AG04449 (cell line): Measurements from ENCODE around the gene DDOST.

Experiments
- CTCF ChIA-PET: fragments of 350-600 bp; formaldehyde crosslinking; extraction: SDS; loops from one replicate; lab custom pipeline; 2021; ENCODE audit warnings: antibody characterized with exemption; lab: Yijun Ruan, JAX
- POLR2A ChIA-PET: fragments of 400-600, 350-600 bp; formaldehyde crosslinking; extraction: SDS; loops from one replicate; lab custom pipeline; 2020; ENCODE audit warnings: antibody characterized with exemption, inconsistent platforms; lab: Yijun Ruan, JAX
- DNase-seq: peaks from one replicate; pipeline ENCODE4 v3.0.0-alpha.2; 2010; ENCODE audit warnings: low read depth, low spot score
- H3K4me3 ChIP-seq: 2 replicates; pipeline ENCODE4 v1.5.1; 2011; ENCODE audit warnings: low read depth, mild to moderate bottlenecking, control low read depth, low read length
- TF ChIP-seq, protein P1 (sequence below): IDR thresholded peaks from one replicate; pipeline ENCODE4 v1.5.1; 2011; ENCODE audit warnings: mild to moderate bottlenecking, moderate library complexity, low read length, control low read depth, inconsistent platforms; ENCODE audit not compliant: insufficient read depth; ENCODE audit errors: missing control alignments

Gene DDOST

DNA sequence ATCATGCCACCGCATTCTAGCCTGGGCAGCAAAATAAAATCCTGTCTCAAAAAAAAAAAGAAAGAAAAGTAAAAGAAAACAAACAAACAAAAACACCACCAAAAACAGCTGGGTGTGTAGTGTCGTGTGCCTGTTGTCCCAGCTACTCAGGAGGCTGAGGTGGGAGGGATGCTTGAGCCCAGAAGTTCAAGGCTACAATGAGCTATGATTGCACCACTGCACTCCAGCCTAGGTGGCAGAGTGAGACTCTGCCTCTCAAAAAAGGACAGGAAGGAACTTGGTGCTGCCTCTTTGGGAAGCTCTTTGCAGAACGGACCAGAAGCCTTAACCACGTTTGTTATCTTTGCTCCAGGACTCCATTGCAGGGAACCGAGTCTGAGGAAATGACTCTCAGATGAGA is 45.7 kb upstream of the DDOST start:
- no peak overlapping the region for H3K4me3 ChIP-seq
- CTCF ChIA-PET = interaction anchor here (0.6 to 4.8 kb wide), 3 partner anchors 9 to 27 kb away, joined by 3 to 41 read pairs (median 7); no protein-coding TSS in a partner anchor
- TF ChIP-seq, protein P1, sequence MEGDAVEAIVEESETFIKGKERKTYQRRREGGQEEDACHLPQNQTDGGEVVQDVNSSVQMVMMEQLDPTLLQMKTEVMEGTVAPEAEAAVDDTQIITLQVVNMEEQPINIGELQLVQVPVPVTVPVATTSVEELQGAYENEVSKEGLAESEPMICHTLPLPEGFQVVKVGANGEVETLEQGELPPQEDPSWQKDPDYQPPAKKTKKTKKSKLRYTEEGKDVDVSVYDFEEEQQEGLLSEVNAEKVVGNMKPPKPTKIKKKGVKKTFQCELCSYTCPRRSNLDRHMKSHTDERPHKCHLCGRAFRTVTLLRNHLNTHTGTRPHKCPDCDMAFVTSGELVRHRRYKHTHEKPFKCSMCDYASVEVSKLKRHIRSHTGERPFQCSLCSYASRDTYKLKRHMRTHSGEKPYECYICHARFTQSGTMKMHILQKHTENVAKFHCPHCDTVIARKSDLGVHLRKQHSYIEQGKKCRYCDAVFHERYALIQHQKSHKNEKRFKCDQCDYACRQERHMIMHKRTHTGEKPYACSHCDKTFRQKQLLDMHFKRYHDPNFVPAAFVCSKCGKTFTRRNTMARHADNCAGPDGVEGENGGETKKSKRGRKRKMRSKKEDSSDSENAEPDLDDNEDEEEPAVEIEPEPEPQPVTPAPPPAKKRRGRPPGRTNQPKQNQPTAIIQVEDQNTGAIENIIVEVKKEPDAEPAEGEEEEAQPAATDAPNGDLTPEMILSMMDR = no peak
- DNase-seq = no peak
- POLR2A ChIA-PET = no interaction called here

GRCh38 chr1:20705203-20705755 is 44.1 kb upstream of the DDOST start:
- TF ChIP-seq, protein P1 = no peak
- POLR2A ChIA-PET = interaction anchor here (0.5 kb wide), 1 partner anchor 519 kb away, joined by 3 read pairs; no protein-coding TSS in a partner anchor
- no peak for DNase-seq
- CTCF ChIA-PET = interaction anchor here (1.4 to 4.8 kb wide), 2 partner anchors 8 to 490 kb away, joined by 6 to 41 read pairs; no protein-coding TSS in a partner anchor
- no peak overlapping the region for H3K4me3 ChIP-seq

DNA sequence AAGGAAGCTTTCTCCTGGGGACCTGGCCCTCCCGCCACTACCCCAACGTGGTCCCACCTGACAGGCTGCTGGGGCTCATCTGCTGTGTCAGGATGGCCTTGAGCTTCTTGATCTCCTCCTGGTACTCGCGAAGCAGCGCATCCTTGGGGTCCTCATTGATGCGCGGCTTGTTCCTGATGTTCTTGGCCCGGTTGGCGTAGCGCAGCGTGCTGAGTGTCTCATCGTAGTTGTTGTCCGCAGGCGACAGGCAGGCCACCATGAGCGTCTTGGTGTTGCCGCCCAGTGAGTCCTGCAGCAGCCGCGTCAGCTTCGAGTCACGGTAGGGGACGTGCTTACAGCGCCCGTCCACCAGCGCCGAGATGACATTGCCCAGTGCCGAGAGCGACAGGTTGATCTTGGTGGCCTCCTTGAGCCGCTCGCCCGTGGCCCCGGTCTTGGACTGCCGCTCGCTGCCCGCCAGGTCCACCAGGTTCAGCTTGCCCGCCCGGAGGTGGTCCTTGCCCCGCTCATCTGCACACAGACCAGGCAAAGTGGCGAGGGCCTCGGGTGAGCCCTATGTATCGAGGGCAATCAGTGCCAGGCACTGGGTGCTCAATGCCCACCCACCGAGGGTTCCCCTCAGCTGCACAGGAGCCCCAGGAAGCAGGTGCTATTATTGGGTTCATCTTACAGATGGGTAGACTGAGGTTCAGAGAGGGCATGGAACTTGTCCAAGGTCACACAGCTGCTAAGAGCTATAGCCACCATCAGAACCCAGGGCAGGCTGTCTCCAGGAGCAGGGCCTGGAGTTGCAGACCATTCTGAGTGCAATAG is 43.4 kb upstream of the DDOST start:
- H3K4me3 ChIP-seq = no peak overlapping the region
- no peak for DNase-seq
- ChIA-PET CTCF (interaction anchor here (0.6 to 4.8 kb wide), 3 partner anchors 8 to 491 kb away, joined by 3 to 41 read pairs (median 6); no protein-coding TSS in a partner anchor), POLR2A (interaction anchor here (0.5 kb wide), 1 partner anchor 520 kb away, joined by 3 read pairs; no protein-coding TSS in a partner anchor)
- TF ChIP-seq, protein P1 = no peak

DNA sequence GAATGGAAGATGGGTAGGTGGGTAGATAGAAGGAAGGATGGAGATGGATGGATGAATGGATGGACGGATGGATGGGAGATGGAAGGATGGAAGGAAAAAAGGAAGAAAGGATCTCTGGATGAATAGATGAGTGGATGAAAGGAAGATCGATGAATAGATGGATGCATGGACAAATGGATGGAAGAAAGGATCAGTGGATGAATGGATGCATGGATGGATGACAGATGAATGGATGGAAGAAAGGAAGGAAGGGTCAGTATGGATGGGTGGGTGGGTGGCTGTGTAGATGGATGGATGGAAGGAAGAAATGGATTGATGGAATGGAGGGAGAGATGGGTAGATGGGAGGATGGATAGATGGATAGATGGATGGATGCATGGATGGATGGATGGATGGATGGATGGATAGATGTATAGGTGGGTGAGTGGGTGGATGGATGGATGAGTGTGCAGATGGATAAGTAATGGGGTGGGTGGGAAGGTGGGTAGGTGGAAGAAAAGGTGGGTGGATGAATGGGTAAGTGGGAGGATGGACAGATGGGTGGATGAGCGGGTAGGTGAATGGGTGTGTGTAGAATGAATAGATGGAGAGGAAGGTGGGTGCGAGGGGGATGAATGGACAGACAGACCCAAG is 42.1 kb upstream of the DDOST start:
- ChIA-PET CTCF (interaction anchor here (0.6 to 2.3 kb wide), 3 partner anchors 83 to 492 kb away, joined by 3 to 11 read pairs (median 3); no protein-coding TSS in a partner anchor), POLR2A (no interaction called here)
- H3K4me3 ChIP-seq = no peak overlapping the region
- TF ChIP-seq, protein P1 = no peak
- no peak for DNase-seq

DNA sequence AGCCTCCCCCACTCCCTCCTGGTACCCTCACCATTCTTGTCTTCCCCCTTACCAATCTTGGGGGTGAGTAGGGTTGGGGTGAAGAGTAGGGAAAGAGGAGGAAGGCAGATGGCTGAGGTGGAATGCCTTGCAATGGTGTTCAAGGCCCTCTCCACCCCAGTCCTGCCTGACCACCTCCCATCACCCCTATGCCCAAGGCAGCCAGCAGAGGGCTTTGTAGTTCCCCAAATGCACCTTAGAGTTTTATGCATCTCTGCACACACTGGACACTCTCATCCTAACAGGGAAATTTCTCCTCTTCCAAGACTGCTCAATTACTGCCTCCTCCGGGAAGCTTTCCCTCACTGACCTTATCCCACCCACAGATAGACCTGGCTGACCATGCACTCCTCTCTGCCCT is 41.2 kb upstream of the DDOST start:
- H3K4me3 ChIP-seq = no peak overlapping the region
- TF ChIP-seq, protein P1 = peak; percentile 53
- POLR2A ChIA-PET = no interaction called here
- CTCF ChIA-PET = interaction anchor here (0.6 to 2.3 kb wide), 5 partner anchors 67 to 493 kb away, joined by 3 to 11 read pairs (median 4); no protein-coding TSS in a partner anchor
- DNase-seq = no peak
